ENCODE measurements around the gene PGA3.
"Not testable (repeated sequence)": the region's sequence is repeated elsewhere in the genome, so short reads cannot be mapped to it uniquely, and the experiment has no call there.

The PGA3 gene

GRCh38 chr11:61211327-61211952 is 8.1 kb downstream of the PGA3 start:
- DNase-seq = not testable (repeated sequence)

- DNase-seq = not testable (repeated sequence)
These were observed 8.9 kb downstream of the PGA3 start for GRCh38 chr11:61212202-61212601.

- not testable (repeated sequence) for DNase-seq
These were observed 10.5 kb downstream of the PGA3 start for GRCh38 chr11:61213711-61214324.

GRCh38 chr11:61218306-61218705 is 15.0 kb downstream of the PGA3 start:
- not testable (repeated sequence) for DNase-seq

- DNase-seq = not testable (repeated sequence)
These were observed 15.7 kb downstream of the PGA3 start for GRCh38 chr11:61219016-61219415.

- DNase-seq = not testable (repeated sequence)
These were observed 18.7 kb downstream of the PGA3 start, which contains the start of gene PGA4 for GRCh38 chr11:61222047-61222446. TSS of gene PGA4 (plus strand) at chr11:61222347. CDS start at chr11:61222401, 54 bp downstream.

- not testable (repeated sequence) for DNase-seq
These were observed 19.4 kb downstream of the PGA3 start for GRCh38 chr11:61222692-61223091.

GRCh38 chr11:61226457-61227137 is 23.3 kb downstream of the PGA3 start:
- not testable (repeated sequence) for DNase-seq

GRCh38 chr11:61229458-61229857 is 26.1 kb downstream of the PGA3 start:
- DNase-seq = not testable (repeated sequence)

GRCh38 chr11:61231033-61231432 is 27.7 kb downstream of the PGA3 start:
- not testable (repeated sequence) for DNase-seq

GRCh38 chr11:61231585-61231984 is 28.3 kb downstream of the PGA3 start:
- DNase-seq = not testable (repeated sequence)

GRCh38 chr11:61232548-61233145 is 29.3 kb downstream of the PGA3 start:
- DNase-seq = not testable (repeated sequence)

- DNase-seq = not testable (repeated sequence)
These were observed 33.8 kb downstream of the PGA3 start for GRCh38 chr11:61237130-61237529.

GRCh38 chr11:61240288-61240687 is 37.0 kb downstream of the PGA3 start:
- DNase-seq = not testable (repeated sequence)

- not testable (repeated sequence) for DNase-seq
These were observed 37.6 kb downstream of the PGA3 start, which contains the start of gene PGA5 for GRCh38 chr11:61240875-61241274. TSS of gene PGA5 (plus strand) at chr11:61241175. CDS start at chr11:61241227, 52 bp downstream.

GRCh38 chr11:61241526-61241925 is 38.2 kb downstream of the PGA3 start:
- DNase-seq = not testable (repeated sequence)

- DNase-seq = not testable (repeated sequence)
These were observed 42.1 kb downstream of the PGA3 start for GRCh38 chr11:61245284-61245964.

- DNase-seq = not testable (repeated sequence)
These were observed 44.8 kb downstream of the PGA3 start for GRCh38 chr11:61248071-61248470.

GRCh38 chr11:61249201-61249600 is 45.9 kb downstream of the PGA3 start:
- not testable (repeated sequence) for DNase-seq

- not testable (repeated sequence) for DNase-seq
These were observed 47.8 kb downstream of the PGA3 start for GRCh38 chr11:61250796-61251765.

GRCh38 chr11:61252332-61252731 is 49.0 kb downstream of the PGA3 start:
- not testable (repeated sequence) for DNase-seq
